B cell (primary cell): ENCODE data around the gene CIZ1. TPM values are rescaled to one million over a fixed set of nuclear protein-coding genes. Genes with fewer than 3 reads are reported as not detected.

ENCODE experiments used
- ATAC-seq: fragments of 200-7000 bp; cut with Tn5 transposase; one replicate; pipeline ENCODE4 v1.10.0; 2021; ENCODE audit warnings: low read depth, mild to moderate bottlenecking, moderate number of reproducible peaks, moderate library complexity
- CTCF ChIA-PET: fragments of 350-600 bp; sonication (Branson Sonifier 250); formaldehyde crosslinking; loops from one replicate; lab custom pipeline; 2021; ENCODE audit warnings: antibody characterized with exemption, inconsistent platforms; lab: Charles Lee
- POLR2A ChIA-PET: fragments of 350-600 bp; sonication (Branson Sonifier 250); formaldehyde crosslinking; loops from one replicate; lab custom pipeline; 2021; ENCODE audit warnings: antibody characterized with exemption; lab: Charles Lee
- DNase-seq: peaks from one replicate; pipeline ENCODE4 v3.0.0; 2013
- H2AFZ ChIP-seq: 2 replicates; pipeline ENCODE4 v1.6.1; 2012; ENCODE audit warnings: mild to moderate bottlenecking, low read depth, low read length; ENCODE audit not compliant: insufficient read depth, poor library complexity, severe bottlenecking
- H3K27ac ChIP-seq, 2 donors: 1 replicate in 1 of 2; 2 replicates in 1 of 2; pipeline ENCODE4 v1.5.1; 2012 to 2013; ENCODE audit warnings: low read length in 2 of 2, mild to moderate bottlenecking in 2 of 2, moderate library complexity in 1 of 2
- H3K27me3 ChIP-seq, 4 experiments: fragments of 200-600 bp in 1 of 4; sonication (generic) in 1 of 4; replicated peaks in 1 of 4; 1 replicate in 2 of 4; 2 replicates in 2 of 4; pipeline versions ENCODE4 v1.6.1 to v1.7.0; 2013 to 2016; ENCODE audit warnings: low read length in 3 of 4, mild to moderate bottlenecking in 2 of 4, mixed read lengths in 1 of 4, moderate library complexity in 1 of 4; ENCODE audit not compliant: insufficient read depth in 4 of 4, control insufficient read depth in 3 of 4; ENCODE audit errors: control extremely low read depth in 1 of 4
- H3K36me3 ChIP-seq, 2 experiments: replicated peaks in 1 of 2; 1 replicate in 1 of 2; 2 replicates in 1 of 2; pipeline versions ENCODE4 v1.6.1 to v1.7.1; 2013; ENCODE audit warnings: low read length in 1 of 2; ENCODE audit not compliant: insufficient read depth in 2 of 2, control insufficient read depth in 1 of 2; ENCODE audit errors: control extremely low read depth in 1 of 2, extremely low read depth in 1 of 2
- H3K4me1 ChIP-seq, 2 donors: fragments of 200-600 bp in 1 of 2; sonication (generic) in 1 of 2; 1 replicate in 1 of 2; 2 replicates in 1 of 2; pipeline versions ENCODE4 v1.5.1 to v1.6.1; 2013 to 2017; ENCODE audit warnings: low read length in 2 of 2; ENCODE audit not compliant: control insufficient read depth in 2 of 2, insufficient read depth in 2 of 2
- H3K4me2 ChIP-seq: replicated peaks from 2 replicates; pipeline ENCODE3; 2012; ENCODE audit warnings: mild to moderate bottlenecking, low read depth, low read length; ENCODE audit not compliant: poor library complexity, severe bottlenecking
- H3K4me3 ChIP-seq, 5 experiments: fragments of 200-600 bp in 1 of 5; sonication (generic) in 1 of 5; 1 replicate in 3 of 5; 2 replicates in 2 of 5; pipeline versions ENCODE4 v1.5.1 to v1.7.0; 2011 to 2016; ENCODE audit warnings: low read length in 4 of 5, mild to moderate bottlenecking in 4 of 5, low read depth in 2 of 5, control low read depth in 1 of 5, moderate library complexity in 1 of 5; ENCODE audit not compliant: insufficient read depth in 1 of 5; ENCODE audit errors: control extremely low read depth in 1 of 5, extremely low read depth in 1 of 5
- H3K79me2 ChIP-seq: fragments of 200-600 bp; sonication (generic); one replicate; pipeline ENCODE4 v1.6.0; 2016; ENCODE audit warnings: low read length; ENCODE audit not compliant: control insufficient read depth, insufficient read depth
- H3K9ac ChIP-seq: fragments of 200-600 bp; sonication (generic); 2 replicates; pipeline ENCODE4 v1.6.1; 2017; ENCODE audit warnings: mild to moderate bottlenecking, low read length, moderate library complexity
- H3K9me3 ChIP-seq, 3 donors: one replicate each; pipeline versions ENCODE4 v1.6.1 to v1.7.1; 2013; ENCODE audit warnings: low read length in 2 of 3; ENCODE audit not compliant: control insufficient read depth in 2 of 3, insufficient read depth in 1 of 3; ENCODE audit errors: control extremely low read depth in 1 of 3
- H4K20me1 ChIP-seq: 2 replicates; pipeline ENCODE4 v1.6.0; 2012; ENCODE audit warnings: mild to moderate bottlenecking, low read length; ENCODE audit not compliant: insufficient read depth, control insufficient read depth, poor library complexity, severe bottlenecking
- H3K27ac Mint-ChIP-seq: one replicate; pipeline ENCODE4 v1.8.0; 2021; ENCODE audit warnings: mixed read lengths
- H3K27me3 Mint-ChIP-seq: one replicate; pipeline ENCODE4 v1.8.0; 2021; ENCODE audit warnings: mixed read lengths
- H3K4me1 Mint-ChIP-seq: one replicate; pipeline ENCODE4 v1.8.0; 2021; ENCODE audit warnings: mixed read lengths
- H3K4me3 Mint-ChIP-seq: one replicate; pipeline ENCODE4 v1.8.0; 2021; ENCODE audit warnings: mixed read lengths
- H3K9me3 Mint-ChIP-seq: one replicate; pipeline ENCODE4 v1.8.0; 2022; ENCODE audit warnings: mixed read lengths; ENCODE audit not compliant: insufficient read depth
- EZH2 ChIP-seq: IDR thresholded peaks from 2 replicates; pipeline ENCODE4 v1.6.1; 2012; ENCODE audit warnings: borderline replicate concordance, low read depth, mild to moderate bottlenecking, moderate library complexity, low read length; ENCODE audit not compliant: insufficient read depth, poor library complexity, severe bottlenecking
- WGBS: methylation state at CpG from one replicate; pipeline ENCODE4 v1.1.5; 2013; ENCODE audit warnings: missing lambda C conversion rate; ENCODE audit not compliant: insufficient coverage; 5-methylcytosine and 5-hydroxymethylcytosine counted together
- intact Hi-C: fragments of 100-400 bp; cut with micrococcal nuclease; formaldehyde crosslinking; loops from one replicate; pipeline ENCODE4 v1.10.0; 2022
- polyA plus RNA-seq: library from polyadenylated mRNA; depleted of rRNA; stranded (reverse); fragments of >200 nt; gene quantifications from 2 replicates; pipeline ENCODE4 v1.2.3, GENCODE V29; 2012
- total RNA-seq, 2 donors: library from RNA; stranded (reverse); fragments of 120-200 nt in 1 of 2; gene quantifications; 1 replicate in 1 of 2; 2 replicates in 1 of 2; pipeline versions ENCODE4 v1.2.3 to v1.2.4, GENCODE V29; 2013 to 2022
- TF ChIP-seq, protein P1 (sequence below): fragments of 200-600 bp; IDR thresholded peaks from one replicate; pipeline ENCODE4 v1.8.0; 2022; ENCODE audit warnings: antibody characterized with exemption, mild to moderate bottlenecking

Gene CIZ1
- total and polyA plus RNA-seq, 2 donors (not counting 1 experiment from before 2014, with no cell fraction given) = 79.9 to 160 TPM

DNA sequence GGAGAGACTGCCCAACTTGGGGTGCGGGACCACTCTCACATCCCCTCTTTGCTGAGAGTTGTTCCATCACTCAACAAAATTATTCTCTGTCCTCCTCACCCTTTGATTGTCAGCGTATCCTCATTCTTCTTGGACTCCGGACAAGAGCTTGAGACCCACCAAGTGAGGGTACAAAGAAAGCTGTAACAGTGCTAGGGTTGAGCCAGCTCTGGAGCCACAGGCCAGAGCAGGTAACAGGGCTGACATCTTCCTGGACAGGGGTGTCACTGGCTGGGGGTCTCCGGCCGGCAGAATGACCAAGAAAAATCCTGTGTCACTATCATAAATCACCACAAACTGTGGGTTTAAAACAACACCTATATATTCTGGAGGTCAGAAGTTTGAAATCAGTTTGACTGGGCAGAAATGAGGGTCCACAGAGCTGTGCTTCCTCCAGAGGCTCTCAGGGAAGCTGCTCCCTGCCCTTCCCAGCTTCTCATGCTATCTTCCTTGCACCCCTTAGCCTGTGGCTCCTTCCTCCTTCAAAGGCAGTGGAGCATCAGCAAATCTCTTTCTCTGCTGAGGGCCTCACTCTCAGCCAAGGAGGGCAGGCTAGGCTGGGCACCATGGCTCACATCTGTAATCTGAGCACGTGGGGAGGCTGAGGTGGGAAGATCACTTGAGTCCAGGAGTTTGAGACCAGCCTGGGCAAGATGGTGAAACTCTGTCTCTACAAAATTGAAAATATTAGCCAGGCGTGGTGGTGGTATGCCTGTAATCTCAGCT lies 35.5 kb downstream of the CIZ1 start:
- no peak overlapping the region for H3K4me3 Mint-ChIP-seq
- H3K36me3 ChIP-seq = no peaks in the 10 kb centered on the region
- POLR2A ChIA-PET = no interaction called here

More for the DNA sequence above, 35.5 kb downstream of the CIZ1 start:
- no peaks in the 10 kb centered on the region for H3K9me3 ChIP-seq
- Mint-ChIP-seq H3K27ac (no peak overlapping the region), H3K27me3 (no peaks in the 10 kb centered on the region), H3K4me1 (peaks cover 2% of the 10 kb centered on the region), H3K9me3 (no peaks in the 10 kb centered on the region)
- no peak overlapping the region for H2AFZ ChIP-seq
- CTCF ChIA-PET = no interaction called here
- H3K27me3 ChIP-seq = no peaks in the 10 kb centered on the region
- peaks cover 6% of the 10 kb centered on the region for H3K79me2 ChIP-seq
- no peak overlapping the region for H3K4me3 ChIP-seq
- peaks cover 2 to 14% of the 10 kb centered on the region in 2 donors for H3K4me1 ChIP-seq
- 91% methylated on average over 4 of the region's 7 CpGs for WGBS
- DNase-seq (no peak), ATAC-seq (no peak)
- H3K27ac ChIP-seq = no peak overlapping the region
- H3K4me2 ChIP-seq = no peak overlapping the region
- no peaks in the 10 kb centered on the region for H4K20me1 ChIP-seq
- TF ChIP-seq, protein P1, sequence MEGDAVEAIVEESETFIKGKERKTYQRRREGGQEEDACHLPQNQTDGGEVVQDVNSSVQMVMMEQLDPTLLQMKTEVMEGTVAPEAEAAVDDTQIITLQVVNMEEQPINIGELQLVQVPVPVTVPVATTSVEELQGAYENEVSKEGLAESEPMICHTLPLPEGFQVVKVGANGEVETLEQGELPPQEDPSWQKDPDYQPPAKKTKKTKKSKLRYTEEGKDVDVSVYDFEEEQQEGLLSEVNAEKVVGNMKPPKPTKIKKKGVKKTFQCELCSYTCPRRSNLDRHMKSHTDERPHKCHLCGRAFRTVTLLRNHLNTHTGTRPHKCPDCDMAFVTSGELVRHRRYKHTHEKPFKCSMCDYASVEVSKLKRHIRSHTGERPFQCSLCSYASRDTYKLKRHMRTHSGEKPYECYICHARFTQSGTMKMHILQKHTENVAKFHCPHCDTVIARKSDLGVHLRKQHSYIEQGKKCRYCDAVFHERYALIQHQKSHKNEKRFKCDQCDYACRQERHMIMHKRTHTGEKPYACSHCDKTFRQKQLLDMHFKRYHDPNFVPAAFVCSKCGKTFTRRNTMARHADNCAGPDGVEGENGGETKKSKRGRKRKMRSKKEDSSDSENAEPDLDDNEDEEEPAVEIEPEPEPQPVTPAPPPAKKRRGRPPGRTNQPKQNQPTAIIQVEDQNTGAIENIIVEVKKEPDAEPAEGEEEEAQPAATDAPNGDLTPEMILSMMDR = no peak
- no peak for TF ChIP-seq EZH2
- intact Hi-C loops = no loop called here
- no peak overlapping the region for H3K9ac ChIP-seq
